Measurements from ENCODE around the gene ABHD16A.

- TF ChIP-seq FOXK2 (IDR thresholded peaks at IDR 0.05), result no peak
- no peak for TF ChIP-seq ARNT (IDR thresholded peaks at IDR 0.05)
- TF ChIP-seq CTBP1 (IDR thresholded peaks at IDR 0.05; ENCODE audit: borderline replicate concordance), result no peak
- TF ChIP-seq LEF1 (IDR thresholded peaks at IDR 0.05; ENCODE audit: borderline replicate concordance), result no peak
- no peak for TF ChIP-seq SP1 (IDR thresholded peaks at IDR 0.05)
- no peak for TF ChIP-seq FOXA1 (IDR thresholded peaks at IDR 0.05)
- TF ChIP-seq HDGF (IDR thresholded peaks at IDR 0.05; ENCODE audit: borderline replicate concordance), result no peak
- TF ChIP-seq FOXM1 (IDR thresholded peaks at IDR 0.05; ENCODE audit: borderline replicate concordance), result no peak
- no peak for TF ChIP-seq ELF4 (IDR thresholded peaks at IDR 0.05)
- TF ChIP-seq BHLHE40 (IDR thresholded peaks at IDR 0.05; ENCODE audit: borderline replicate concordance), result no peak
- no peak for TF ChIP-seq L3MBTL2 (conservative IDR thresholded peaks at IDR 0.05)
- no peak for TF ChIP-seq TARDBP (IDR thresholded peaks at IDR 0.05)
Observed at GRCh38 chr6:31705931-31706330, 2.8 kb upstream of the ABHD16A start.

Data from HEK293T (cell line).